ENCODE measurements around the gene CEP57L1.

DNA sequence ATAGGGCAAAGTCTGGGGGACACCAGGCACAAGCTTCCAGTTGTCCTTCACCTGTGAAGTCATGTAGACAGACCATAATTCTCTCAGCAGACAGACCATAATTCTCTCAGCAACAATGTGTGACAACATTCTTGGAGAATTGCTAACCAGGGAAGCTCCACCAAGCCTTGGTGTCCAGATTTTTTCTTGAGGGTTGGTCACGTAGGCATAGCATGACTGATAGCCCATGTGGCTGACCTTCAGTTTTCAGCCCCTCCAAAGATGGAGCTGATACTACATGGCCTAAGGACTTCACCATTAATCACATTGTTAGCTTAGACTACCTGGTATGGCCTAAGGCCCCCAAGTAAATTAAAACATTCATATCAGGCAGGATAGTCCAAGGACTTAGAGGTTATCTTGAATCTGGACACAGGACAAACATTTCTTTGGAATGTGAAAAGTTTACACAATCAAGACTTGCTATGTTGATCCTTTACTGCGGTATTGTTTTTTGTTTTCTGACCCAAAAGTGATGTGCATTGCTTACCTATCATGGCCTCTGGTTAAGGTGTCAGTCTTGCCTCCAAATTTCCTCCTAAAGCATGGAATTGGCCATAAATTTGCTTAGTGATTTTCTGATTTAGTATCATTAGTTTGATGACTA lies 76.9 kb downstream of the CEP57L1 start:
- TF ChIP-seq POLR2A (IDR thresholded peaks at IDR 0.05), result no peak
- TF ChIP-seq, protein P1, sequence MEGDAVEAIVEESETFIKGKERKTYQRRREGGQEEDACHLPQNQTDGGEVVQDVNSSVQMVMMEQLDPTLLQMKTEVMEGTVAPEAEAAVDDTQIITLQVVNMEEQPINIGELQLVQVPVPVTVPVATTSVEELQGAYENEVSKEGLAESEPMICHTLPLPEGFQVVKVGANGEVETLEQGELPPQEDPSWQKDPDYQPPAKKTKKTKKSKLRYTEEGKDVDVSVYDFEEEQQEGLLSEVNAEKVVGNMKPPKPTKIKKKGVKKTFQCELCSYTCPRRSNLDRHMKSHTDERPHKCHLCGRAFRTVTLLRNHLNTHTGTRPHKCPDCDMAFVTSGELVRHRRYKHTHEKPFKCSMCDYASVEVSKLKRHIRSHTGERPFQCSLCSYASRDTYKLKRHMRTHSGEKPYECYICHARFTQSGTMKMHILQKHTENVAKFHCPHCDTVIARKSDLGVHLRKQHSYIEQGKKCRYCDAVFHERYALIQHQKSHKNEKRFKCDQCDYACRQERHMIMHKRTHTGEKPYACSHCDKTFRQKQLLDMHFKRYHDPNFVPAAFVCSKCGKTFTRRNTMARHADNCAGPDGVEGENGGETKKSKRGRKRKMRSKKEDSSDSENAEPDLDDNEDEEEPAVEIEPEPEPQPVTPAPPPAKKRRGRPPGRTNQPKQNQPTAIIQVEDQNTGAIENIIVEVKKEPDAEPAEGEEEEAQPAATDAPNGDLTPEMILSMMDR (IDR thresholded peaks at IDR 0.05), result no peak

Data from Peyer's patch (tissue), 4 donors.